Measurements from ENCODE around the gene CFAP20. TPM values are rescaled to one million over a fixed set of nuclear protein-coding genes. Genes with fewer than 3 reads are reported as not detected.

Gene CFAP20
- total and polyA plus RNA-seq, 2 donors from 2014 or later = 22.3 to 33.3 TPM

DNA sequence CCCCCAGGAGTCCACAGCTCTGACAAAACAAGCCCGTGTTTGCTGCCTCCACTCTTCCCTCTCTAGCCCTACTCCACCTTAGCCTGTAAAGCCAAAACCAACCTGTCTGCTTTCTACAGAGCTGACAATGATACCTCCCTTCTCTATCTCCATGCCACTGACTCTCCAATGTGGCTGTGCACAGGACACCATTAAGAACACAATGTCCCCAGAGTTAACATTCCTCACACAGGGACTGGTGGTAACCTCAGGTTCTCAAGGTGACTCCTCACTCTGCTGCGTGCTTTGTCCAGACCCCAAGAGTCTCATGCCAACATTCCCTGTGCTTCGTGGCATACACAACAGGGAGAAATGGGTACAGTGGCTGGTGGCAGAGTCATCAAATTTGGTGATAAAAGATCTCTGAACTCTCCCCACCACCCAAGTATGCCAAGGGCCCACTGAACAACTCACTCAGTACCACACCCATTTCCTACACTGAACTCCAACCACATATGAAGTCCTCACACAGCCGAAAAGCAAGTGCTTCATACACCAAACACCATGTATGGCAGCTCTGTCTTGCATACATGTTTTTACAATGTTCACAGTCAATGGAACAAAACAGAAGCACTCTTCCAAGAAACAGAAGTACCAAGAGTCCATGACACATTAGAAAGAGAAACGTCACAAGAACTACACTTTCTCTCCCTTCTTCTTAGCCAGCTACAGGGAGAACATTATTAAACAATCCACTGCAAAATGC lies 47.6 kb upstream of the CFAP20 start:
- Histone ChIP-seq H3K9me3 (ENCODE audit: control insufficient read depth in 2 of 3, insufficient read depth in 1 of 3, low read length in 3 of 3) (no peaks in the 10 kb centered on the region), H3K9ac (ENCODE audit: low read length in 3 of 3) (no peak overlapping the region), H3K27ac (ENCODE audit: low read depth in 2 of 2, low read length in 2 of 2) (no peak overlapping the region), H3K27me3 (ENCODE audit: control insufficient read depth, insufficient read depth, low read length) (no peaks in the 10 kb centered on the region), H3K4me3 (ENCODE audit: low read length in 3 of 3) (no peak overlapping the region), H3K36me3 (ENCODE audit: control insufficient read depth in 2 of 3, insufficient read depth in 3 of 3, low read length in 3 of 3) (peaks cover 0 to 14% (median 12%) of the 10 kb centered on the region in 3 donors), H3K4me1 (ENCODE audit: control insufficient read depth in 2 of 3, insufficient read depth in 2 of 3, low read depth in 1 of 3, low read length in 3 of 3) (no peaks in the 10 kb centered on the region)
- no peak for DNase-seq
- intact Hi-C loops (cut with DNase I) = no loop called here
- no peak for FAIRE-seq
- TF ChIP-seq, protein P1, sequence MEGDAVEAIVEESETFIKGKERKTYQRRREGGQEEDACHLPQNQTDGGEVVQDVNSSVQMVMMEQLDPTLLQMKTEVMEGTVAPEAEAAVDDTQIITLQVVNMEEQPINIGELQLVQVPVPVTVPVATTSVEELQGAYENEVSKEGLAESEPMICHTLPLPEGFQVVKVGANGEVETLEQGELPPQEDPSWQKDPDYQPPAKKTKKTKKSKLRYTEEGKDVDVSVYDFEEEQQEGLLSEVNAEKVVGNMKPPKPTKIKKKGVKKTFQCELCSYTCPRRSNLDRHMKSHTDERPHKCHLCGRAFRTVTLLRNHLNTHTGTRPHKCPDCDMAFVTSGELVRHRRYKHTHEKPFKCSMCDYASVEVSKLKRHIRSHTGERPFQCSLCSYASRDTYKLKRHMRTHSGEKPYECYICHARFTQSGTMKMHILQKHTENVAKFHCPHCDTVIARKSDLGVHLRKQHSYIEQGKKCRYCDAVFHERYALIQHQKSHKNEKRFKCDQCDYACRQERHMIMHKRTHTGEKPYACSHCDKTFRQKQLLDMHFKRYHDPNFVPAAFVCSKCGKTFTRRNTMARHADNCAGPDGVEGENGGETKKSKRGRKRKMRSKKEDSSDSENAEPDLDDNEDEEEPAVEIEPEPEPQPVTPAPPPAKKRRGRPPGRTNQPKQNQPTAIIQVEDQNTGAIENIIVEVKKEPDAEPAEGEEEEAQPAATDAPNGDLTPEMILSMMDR (IDR thresholded peaks at IDR 0.05; ENCODE audit: borderline replicate concordance, extremely low read depth, insufficient read depth) = no peak

DNA sequence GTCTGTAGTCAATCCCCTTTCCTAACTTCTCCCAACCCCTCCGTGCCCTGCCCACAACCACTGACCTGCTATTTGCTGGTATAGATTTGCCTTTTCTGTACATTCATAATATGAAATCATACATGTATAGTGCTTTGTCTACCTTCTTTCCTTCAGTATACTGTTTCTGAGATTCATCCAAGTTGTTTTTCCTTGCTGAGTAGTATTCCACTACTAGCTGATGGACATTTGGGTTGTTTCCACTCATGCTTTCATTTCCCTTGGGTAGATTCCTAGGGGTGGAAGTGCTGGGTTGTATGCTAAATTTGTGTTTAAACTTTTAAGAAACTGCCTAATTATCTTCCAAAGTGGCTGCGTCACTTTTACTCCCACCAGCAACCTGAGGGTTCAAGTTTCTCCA lies 41.0 kb upstream of the CFAP20 start:
- FAIRE-seq = no peak
- intact Hi-C loops (cut with DNase I) = no loop called here
- Histone ChIP-seq H3K9ac (ENCODE audit: low read length in 3 of 3) (no peak overlapping the region), H3K4me3 (ENCODE audit: low read length in 3 of 3) (no peak overlapping the region), H3K4me1 (ENCODE audit: control insufficient read depth in 2 of 3, insufficient read depth in 2 of 3, low read depth in 1 of 3, low read length in 3 of 3) (no peaks in the 10 kb centered on the region), H3K27me3 (ENCODE audit: control insufficient read depth, insufficient read depth, low read length) (no peaks in the 10 kb centered on the region), H3K36me3 (ENCODE audit: control insufficient read depth in 2 of 3, insufficient read depth in 3 of 3, low read length in 3 of 3) (peaks cover 10 to 48% (median 27%) of the 10 kb centered on the region in 3 donors), H3K27ac (ENCODE audit: low read depth in 2 of 2, low read length in 2 of 2) (no peak overlapping the region), H3K9me3 (ENCODE audit: control insufficient read depth in 2 of 3, insufficient read depth in 1 of 3, low read length in 3 of 3) (no peaks in the 10 kb centered on the region)
- TF ChIP-seq, protein P1 (IDR thresholded peaks at IDR 0.05; ENCODE audit: borderline replicate concordance, extremely low read depth, insufficient read depth) = no peak
- DNase-seq = no peak

DNA sequence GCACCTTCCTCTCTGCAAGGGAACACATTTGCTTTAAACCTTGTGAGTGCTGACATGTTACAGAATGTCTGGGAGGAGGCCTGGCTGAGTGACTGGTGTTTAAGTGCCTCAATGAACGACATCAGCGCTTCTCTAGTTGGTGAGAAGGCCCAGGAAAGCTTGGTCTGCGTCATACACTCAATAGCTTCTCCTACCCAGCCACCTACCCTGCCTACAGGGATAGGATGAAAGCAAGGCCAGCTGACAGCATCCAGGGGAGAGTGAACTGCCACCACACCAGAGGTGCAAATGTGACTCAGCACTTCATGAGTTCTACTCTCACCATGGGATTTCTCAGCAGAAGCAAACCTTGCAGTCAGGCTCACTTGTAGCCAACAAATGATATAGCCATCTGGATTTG lies 31.7 kb upstream of the CFAP20 start:
- no peaks in the 10 kb centered on the region for H3K27me3 ChIP-seq (ENCODE audit: control insufficient read depth, insufficient read depth, low read length)
- no peaks in the 10 kb centered on the region for H3K4me1 ChIP-seq (ENCODE audit: control insufficient read depth in 2 of 3, insufficient read depth in 2 of 3, low read depth in 1 of 3, low read length in 3 of 3)
- no peaks in the 10 kb centered on the region for H3K9me3 ChIP-seq (ENCODE audit: control insufficient read depth in 2 of 3, insufficient read depth in 1 of 3, low read length in 3 of 3)
- H3K36me3 ChIP-seq (ENCODE audit: control insufficient read depth in 2 of 3, insufficient read depth in 3 of 3, low read length in 3 of 3) = peaks cover 13 to 57% (median 43%) of the 10 kb centered on the region in 3 donors
- intact Hi-C loops (cut with DNase I) = no loop called here
- no peak overlapping the region for H3K4me3 ChIP-seq (ENCODE audit: low read length in 3 of 3)
- H3K9ac ChIP-seq (ENCODE audit: low read length in 3 of 3) = no peak overlapping the region
- TF ChIP-seq, protein P1 (IDR thresholded peaks at IDR 0.05; ENCODE audit: borderline replicate concordance, extremely low read depth, insufficient read depth) = no peak
- no peak overlapping the region for H3K27ac ChIP-seq (ENCODE audit: low read depth in 2 of 2, low read length in 2 of 2)
- DNase-seq = no peak
- no peak for FAIRE-seq

Measured in kidney (tissue), 14 donors.